22Rv1 (cell line): ENCODE data around the gene THOC5.
"Not testable (repeated sequence)": the region's sequence is repeated elsewhere in the genome, so short reads cannot be mapped to it uniquely, and the experiment has no call there.

ENCODE experiments used
- ZFX ChIP-seq: fragments of 450-650 bp; IDR thresholded peaks from 2 replicates; pipeline ENCODE4 v1.6.1; 2017; ENCODE audit warnings: antibody characterized with exemption, borderline replicate concordance
- TF ChIP-seq, protein P1 (sequence below): fragments of 450-650 bp; IDR thresholded peaks from 2 replicates; pipeline ENCODE4 v1.5.1; 2017; ENCODE audit warnings: mild to moderate bottlenecking

DNA sequence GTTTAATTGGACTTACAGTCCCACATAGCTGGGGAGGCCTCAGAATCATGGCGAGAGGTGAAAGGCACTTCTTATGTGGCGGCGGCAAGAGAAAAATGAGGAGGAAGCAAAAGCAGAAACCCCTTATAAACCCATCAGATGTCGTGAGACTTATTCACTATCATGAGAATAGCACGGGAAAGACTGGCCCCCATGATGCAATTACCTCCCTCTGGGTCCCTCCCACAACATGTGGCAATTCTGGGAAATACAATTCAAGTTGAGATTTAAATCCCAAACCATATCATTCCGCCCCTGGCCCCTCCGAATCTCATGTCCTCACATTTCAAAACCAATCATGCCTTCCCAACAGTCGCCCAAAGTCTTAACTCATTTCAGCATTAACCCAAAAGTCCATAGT, 8.5 kb downstream of the THOC5 start:
- TF ChIP-seq, protein P1, sequence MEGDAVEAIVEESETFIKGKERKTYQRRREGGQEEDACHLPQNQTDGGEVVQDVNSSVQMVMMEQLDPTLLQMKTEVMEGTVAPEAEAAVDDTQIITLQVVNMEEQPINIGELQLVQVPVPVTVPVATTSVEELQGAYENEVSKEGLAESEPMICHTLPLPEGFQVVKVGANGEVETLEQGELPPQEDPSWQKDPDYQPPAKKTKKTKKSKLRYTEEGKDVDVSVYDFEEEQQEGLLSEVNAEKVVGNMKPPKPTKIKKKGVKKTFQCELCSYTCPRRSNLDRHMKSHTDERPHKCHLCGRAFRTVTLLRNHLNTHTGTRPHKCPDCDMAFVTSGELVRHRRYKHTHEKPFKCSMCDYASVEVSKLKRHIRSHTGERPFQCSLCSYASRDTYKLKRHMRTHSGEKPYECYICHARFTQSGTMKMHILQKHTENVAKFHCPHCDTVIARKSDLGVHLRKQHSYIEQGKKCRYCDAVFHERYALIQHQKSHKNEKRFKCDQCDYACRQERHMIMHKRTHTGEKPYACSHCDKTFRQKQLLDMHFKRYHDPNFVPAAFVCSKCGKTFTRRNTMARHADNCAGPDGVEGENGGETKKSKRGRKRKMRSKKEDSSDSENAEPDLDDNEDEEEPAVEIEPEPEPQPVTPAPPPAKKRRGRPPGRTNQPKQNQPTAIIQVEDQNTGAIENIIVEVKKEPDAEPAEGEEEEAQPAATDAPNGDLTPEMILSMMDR, result not testable (repeated sequence)
- TF ChIP-seq ZFX, result not testable (repeated sequence)
